ENCODE results near the gene RAB40C. TPM values are rescaled to one million over a fixed set of nuclear protein-coding genes. Genes with fewer than 3 reads are reported as not detected.

RAB40C gene
- polyA plus RNA-seq, 1 donor (not counting 4 experiments of a cell fraction or from before 2014, with no cell fraction given): 4.0 TPM

DNA sequence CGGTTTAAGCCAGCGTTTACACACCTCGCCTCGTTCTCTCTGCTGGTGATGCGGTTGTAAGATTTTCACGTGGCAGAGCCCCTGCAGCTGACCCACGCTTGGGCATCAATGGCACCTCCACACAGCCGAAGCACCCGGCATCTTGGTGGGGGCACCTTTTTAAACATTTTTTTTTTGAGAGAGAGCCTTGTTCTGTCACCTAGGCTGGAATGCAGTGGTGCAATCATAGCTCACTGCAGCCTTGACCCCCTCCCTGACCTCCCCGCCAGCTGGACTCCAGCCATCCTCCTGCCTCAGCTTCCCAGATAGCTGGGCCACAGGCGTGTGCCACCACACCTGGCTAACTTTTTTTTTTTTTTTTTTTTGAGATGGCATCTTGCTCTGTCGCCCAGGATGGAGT is 64.2 kb downstream of the RAB40C start:
- H3K36me3 ChIP-seq (ENCODE audit: control insufficient read depth in 2 of 2, extremely low read depth in 1 of 2, insufficient read depth in 2 of 2, low read length in 2 of 2): peaks cover 6 to 7% of the 10 kb centered on the region in 2 experiments
- H3K4me1 ChIP-seq (ENCODE audit: control insufficient read depth, extremely low read depth, insufficient read depth, low read length): peaks cover 7% of the 10 kb centered on the region
- no peak overlapping the region for H3K4me2 ChIP-seq (ENCODE audit: control insufficient read depth, extremely low read depth, insufficient read depth, low read depth, low read length)
- H3K27ac ChIP-seq (ENCODE audit: control insufficient read depth, insufficient read depth, low read length): no peak overlapping the region
- H2AFZ ChIP-seq (ENCODE audit: control insufficient read depth, low read length): no peak overlapping the region
- H3K9me3 ChIP-seq (ENCODE audit: control insufficient read depth, low read depth, low read length): no peaks in the 10 kb centered on the region
- peaks cover 3% of the 10 kb centered on the region for H3K79me2 ChIP-seq (ENCODE audit: control insufficient read depth, insufficient read depth, low read length)
- DNase-seq (ENCODE audit: low read depth, low spot score) (no peak), FAIRE-seq (no peak)
- dilution Hi-C loops (cut with MboI; ENCODE audit: extremely low pct_ligation_motif_present, low sequenced_read_pairs): no loop called here
- H3K27me3 ChIP-seq (ENCODE audit: control insufficient read depth, extremely low read depth, insufficient read depth, low read length): no peaks in the 10 kb centered on the region
- H3K4me3 ChIP-seq (ENCODE audit: control insufficient read depth in 2 of 3, extremely low read depth in 1 of 3, insufficient read depth in 2 of 3, low read depth in 1 of 3, low read length in 3 of 3): no peak overlapping the region
- no peak overlapping the region for H3K9ac ChIP-seq (ENCODE audit: control insufficient read depth, extremely low read depth, insufficient read depth, low read length)
- H4K20me1 ChIP-seq (ENCODE audit: control insufficient read depth, extremely low read depth, insufficient read depth, low read length): no peaks in the 10 kb centered on the region
- H3K9me1 ChIP-seq (ENCODE audit: control insufficient read depth, extremely low read depth, insufficient read depth, low read length): no peaks in the 10 kb centered on the region
- TF ChIP-seq, protein P1, sequence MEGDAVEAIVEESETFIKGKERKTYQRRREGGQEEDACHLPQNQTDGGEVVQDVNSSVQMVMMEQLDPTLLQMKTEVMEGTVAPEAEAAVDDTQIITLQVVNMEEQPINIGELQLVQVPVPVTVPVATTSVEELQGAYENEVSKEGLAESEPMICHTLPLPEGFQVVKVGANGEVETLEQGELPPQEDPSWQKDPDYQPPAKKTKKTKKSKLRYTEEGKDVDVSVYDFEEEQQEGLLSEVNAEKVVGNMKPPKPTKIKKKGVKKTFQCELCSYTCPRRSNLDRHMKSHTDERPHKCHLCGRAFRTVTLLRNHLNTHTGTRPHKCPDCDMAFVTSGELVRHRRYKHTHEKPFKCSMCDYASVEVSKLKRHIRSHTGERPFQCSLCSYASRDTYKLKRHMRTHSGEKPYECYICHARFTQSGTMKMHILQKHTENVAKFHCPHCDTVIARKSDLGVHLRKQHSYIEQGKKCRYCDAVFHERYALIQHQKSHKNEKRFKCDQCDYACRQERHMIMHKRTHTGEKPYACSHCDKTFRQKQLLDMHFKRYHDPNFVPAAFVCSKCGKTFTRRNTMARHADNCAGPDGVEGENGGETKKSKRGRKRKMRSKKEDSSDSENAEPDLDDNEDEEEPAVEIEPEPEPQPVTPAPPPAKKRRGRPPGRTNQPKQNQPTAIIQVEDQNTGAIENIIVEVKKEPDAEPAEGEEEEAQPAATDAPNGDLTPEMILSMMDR (optimal IDR thresholded peaks at IDR 0.05 in 1 of 3, IDR thresholded peaks at IDR 0.05 in 1 of 3, conservative IDR thresholded peaks at IDR 0.05 in 1 of 3; ENCODE audit: extremely low read depth in 1 of 3, insufficient read depth in 2 of 3, low read length in 3 of 3): no peak
- no peak for TF ChIP-seq EZH2 (IDR thresholded peaks at IDR 0.05; ENCODE audit: low read length)

DNA sequence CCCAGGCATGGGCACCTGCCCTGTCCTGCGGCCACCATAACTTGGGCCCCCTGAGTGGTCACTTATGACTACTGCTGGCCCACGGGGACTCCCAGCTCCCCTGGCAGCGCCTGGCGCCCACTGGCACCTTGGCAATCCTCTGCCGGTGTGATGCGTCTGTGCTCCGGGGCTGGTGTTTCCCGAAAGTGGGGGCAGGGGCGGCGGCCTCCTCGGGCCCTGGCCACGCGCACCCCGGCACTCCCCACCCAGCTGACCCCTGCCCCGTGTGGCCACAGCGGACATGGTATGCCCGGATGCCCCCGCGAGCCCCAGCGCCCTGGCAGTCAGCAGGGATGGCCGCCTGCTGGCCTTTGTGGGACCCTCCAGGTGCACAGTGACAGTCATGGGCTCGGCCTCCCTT is 67.6 kb downstream of the RAB40C start:
- Histone ChIP-seq H2AFZ (ENCODE audit: control insufficient read depth, low read length) (no peak overlapping the region), H3K4me1 (ENCODE audit: control insufficient read depth, extremely low read depth, insufficient read depth, low read length) (no peaks in the 10 kb centered on the region), H3K79me2 (ENCODE audit: control insufficient read depth, insufficient read depth, low read length) (no peaks in the 10 kb centered on the region), H3K27ac (ENCODE audit: control insufficient read depth, insufficient read depth, low read length) (no peak overlapping the region), H3K9me1 (ENCODE audit: control insufficient read depth, extremely low read depth, insufficient read depth, low read length) (no peaks in the 10 kb centered on the region), H3K9ac (ENCODE audit: control insufficient read depth, extremely low read depth, insufficient read depth, low read length) (no peak overlapping the region), H3K4me3 (ENCODE audit: control insufficient read depth in 2 of 3, extremely low read depth in 1 of 3, insufficient read depth in 2 of 3, low read depth in 1 of 3, low read length in 3 of 3) (no peak overlapping the region), H3K27me3 (ENCODE audit: control insufficient read depth, extremely low read depth, insufficient read depth, low read length) (no peaks in the 10 kb centered on the region), H3K36me3 (ENCODE audit: control insufficient read depth in 2 of 2, extremely low read depth in 1 of 2, insufficient read depth in 2 of 2, low read length in 2 of 2) (peaks cover under 1 to 4% of the 10 kb centered on the region in 2 experiments), H3K4me2 (ENCODE audit: control insufficient read depth, extremely low read depth, insufficient read depth, low read depth, low read length) (no peak overlapping the region), H3K9me3 (ENCODE audit: control insufficient read depth, low read depth, low read length) (no peaks in the 10 kb centered on the region), H4K20me1 (ENCODE audit: control insufficient read depth, extremely low read depth, insufficient read depth, low read length) (no peaks in the 10 kb centered on the region)
- dilution Hi-C loops (cut with MboI; ENCODE audit: extremely low pct_ligation_motif_present, low sequenced_read_pairs): no loop called here
- FAIRE-seq: no peak
- TF ChIP-seq, protein P1 (optimal IDR thresholded peaks at IDR 0.05 in 1 of 3, IDR thresholded peaks at IDR 0.05 in 1 of 3, conservative IDR thresholded peaks at IDR 0.05 in 1 of 3; ENCODE audit: extremely low read depth in 1 of 3, insufficient read depth in 2 of 3, low read length in 3 of 3): no peak
- no peak for TF ChIP-seq EZH2 (IDR thresholded peaks at IDR 0.05; ENCODE audit: low read length)
- DNase-seq (ENCODE audit: low read depth, low spot score): no peak

All from keratinocyte (primary cell).